GM18861 (cell line): ENCODE results near the gene TRIM65.
"Not testable (repeated sequence)": the region's sequence is repeated elsewhere in the genome, so short reads cannot be mapped to it uniquely, and the experiment has no call there.

ENCODE experiments used
- ATAC-seq: cut with Tn5 transposase; IDR thresholded peaks from one replicate; pipeline ENCODE4 v1.9.1; 2021; ENCODE audit not compliant: unreplicated experiment

The TRIM65 gene

GRCh38 chr17:75897160-75898019 lies 639 bp upstream of the TRIM65 start:
- no peak for ATAC-seq

GRCh38 chr17:75895370-75896155 lies 1.2 kb downstream of the TRIM65 start:
- no peak for ATAC-seq

- no peak for ATAC-seq
Observed at GRCh38 chr17:75894049-75894733, 2.6 kb downstream of the TRIM65 start.

DNA sequence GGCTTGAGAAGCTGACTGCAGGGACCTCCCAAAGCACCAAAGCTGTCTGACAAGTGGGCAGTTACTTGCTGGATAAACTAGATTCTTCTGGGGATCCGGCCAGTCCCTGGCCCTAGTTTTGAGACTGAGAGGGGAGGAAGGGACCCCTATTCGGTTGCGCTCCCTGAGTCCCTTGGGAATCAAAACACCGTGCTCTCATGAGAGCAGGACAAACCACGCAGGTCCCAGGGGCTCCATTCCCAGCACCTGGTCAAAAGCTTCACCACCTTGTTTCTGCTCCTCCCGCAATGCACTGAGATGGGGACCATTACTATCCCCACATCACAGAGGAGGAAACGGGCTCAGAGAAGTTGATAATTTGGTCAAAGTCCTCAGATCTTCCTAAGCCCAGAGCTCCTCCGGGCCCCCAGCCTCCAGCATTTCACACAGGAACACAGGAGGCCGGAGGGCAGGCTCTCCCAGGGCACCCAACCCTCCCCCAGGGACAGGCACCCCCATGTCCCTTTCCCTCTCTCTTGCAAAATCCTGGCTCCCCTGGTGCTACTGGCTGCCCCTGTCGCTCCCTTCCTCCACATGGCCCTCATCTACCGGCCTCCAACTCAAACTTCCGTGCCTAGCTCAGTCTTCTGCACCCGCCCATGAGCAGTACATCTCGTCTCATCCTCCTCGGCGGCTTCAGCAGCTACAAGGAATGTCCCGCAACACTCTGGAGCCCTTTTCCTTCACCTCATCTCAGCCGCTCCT lies 3.3 kb downstream of the TRIM65 start:
- no peak for ATAC-seq

- ATAC-seq = no peak
Observed at GRCh38 chr17:75892556-75893224, 4.1 kb downstream of the TRIM65 start.

GRCh38 chr17:75891605-75892555 lies 4.9 kb downstream of the TRIM65 start:
- ATAC-seq = no peak

DNA sequence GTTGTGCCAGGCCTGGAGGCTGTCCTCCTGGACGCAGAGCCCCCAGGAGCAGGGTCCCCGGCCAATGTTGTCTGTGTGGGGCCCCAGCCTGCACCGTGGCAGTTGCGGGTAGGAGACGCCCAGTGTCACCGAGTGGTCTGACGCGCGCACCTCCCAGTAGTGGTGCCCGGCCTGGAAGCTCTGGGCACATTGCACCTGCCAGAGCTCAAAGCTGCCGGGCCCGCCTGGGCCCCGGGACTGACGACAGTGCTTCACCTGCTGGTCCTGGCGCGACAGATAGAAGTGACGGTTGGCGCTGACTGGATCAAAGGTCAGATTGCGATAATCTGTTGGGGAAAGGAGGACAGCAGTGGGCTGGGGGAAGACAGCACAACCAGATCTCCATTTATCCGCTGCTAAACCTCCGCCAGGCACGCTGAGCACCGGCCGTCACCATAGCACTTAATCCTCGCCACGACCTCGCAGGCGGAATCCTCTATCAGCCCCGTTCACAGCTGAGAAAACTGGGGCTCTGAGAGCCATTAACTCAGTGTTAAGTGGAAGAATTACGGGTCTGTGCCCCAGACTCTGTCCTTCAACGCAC lies 5.6 kb downstream of the TRIM65 start:
- no peak for ATAC-seq

DNA sequence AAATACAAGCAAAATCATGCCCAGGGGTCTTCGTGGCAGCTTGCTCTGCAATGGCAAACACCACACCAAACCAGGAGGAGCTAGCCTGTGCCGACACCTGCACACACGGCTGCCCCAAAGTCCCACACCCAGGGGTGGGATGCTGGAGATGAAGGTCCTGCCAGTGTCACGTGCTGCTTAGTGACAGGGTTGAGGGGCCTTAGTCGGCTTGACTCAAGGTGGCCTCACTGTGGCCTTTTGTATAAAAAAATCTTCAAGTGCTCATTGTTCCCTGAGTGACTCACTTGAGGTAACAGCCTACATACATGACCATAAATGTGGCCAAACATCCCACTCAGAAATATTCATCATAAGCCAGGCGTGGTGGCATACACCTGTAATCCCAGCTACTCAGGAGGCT lies 7.3 kb downstream of the TRIM65 start:
- no peak for ATAC-seq

DNA sequence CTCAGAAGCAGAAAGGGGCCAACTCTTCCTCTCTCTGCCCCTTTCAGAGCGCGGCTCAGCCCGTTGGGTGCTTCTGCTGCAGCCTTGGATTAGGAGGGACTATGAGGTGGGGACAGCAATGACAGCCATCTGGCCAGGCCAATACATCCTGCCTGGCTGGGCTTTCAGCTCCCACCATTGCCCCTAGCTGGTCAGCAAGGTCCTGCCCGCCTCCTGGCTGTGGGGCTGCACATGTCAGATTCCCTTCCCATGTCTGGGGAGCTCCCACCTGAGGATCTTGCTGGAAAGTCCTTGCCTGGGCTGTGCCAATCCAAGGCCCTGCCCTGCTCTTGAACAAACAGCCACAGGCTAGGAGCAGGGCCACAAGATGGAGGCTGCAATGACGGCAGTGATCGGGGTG lies 8.3 kb downstream of the TRIM65 start:
- ATAC-seq = no peak

- ATAC-seq = not testable (repeated sequence)
Observed at GRCh38 chr17:75885860-75886259, 10.9 kb downstream of the TRIM65 start.

DNA sequence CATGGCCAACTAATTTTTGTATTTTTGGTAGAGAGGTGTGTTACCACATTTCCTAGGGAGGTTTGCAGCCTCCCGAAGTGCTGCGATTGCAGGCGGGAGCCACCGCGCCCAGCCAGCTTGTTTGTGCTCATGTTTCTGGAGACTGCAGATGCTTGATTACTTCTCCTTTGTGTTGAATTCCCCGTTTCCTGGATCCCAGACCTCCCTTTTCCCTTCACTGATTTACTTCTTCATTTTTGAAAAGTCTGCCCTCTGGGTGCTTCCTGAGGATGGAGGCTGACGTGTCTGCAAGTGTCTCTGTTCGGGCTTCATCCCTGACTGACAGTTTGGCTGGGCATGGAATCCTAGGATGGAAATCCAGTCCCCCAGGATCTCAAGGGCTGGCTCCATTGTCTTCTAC lies 11.3 kb downstream of the TRIM65 start:
- no peak for ATAC-seq

- ATAC-seq = no peak
Observed at GRCh38 chr17:75881678-75882454, 14.9 kb downstream of the TRIM65 start.

DNA sequence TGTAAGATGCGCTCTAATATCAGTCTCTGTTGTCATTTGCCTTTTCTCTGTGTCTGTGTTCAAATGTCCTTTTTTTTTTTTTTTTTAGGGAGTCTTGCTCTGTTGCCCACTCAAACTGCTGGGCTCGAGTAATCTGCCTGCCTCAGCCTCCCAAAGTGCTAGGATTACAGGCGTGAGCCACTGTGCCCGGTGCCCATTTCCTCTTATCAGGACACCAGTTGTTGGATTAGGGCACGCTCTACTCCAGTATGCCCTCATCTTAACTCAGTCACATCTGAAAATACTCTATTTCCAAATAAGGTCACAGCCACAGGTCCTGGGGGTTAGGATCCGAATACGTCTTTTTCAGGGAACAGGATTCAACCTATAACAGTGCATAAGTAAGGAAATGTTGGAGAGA lies 16.5 kb downstream of the TRIM65 start:
- ATAC-seq = no peak

DNA sequence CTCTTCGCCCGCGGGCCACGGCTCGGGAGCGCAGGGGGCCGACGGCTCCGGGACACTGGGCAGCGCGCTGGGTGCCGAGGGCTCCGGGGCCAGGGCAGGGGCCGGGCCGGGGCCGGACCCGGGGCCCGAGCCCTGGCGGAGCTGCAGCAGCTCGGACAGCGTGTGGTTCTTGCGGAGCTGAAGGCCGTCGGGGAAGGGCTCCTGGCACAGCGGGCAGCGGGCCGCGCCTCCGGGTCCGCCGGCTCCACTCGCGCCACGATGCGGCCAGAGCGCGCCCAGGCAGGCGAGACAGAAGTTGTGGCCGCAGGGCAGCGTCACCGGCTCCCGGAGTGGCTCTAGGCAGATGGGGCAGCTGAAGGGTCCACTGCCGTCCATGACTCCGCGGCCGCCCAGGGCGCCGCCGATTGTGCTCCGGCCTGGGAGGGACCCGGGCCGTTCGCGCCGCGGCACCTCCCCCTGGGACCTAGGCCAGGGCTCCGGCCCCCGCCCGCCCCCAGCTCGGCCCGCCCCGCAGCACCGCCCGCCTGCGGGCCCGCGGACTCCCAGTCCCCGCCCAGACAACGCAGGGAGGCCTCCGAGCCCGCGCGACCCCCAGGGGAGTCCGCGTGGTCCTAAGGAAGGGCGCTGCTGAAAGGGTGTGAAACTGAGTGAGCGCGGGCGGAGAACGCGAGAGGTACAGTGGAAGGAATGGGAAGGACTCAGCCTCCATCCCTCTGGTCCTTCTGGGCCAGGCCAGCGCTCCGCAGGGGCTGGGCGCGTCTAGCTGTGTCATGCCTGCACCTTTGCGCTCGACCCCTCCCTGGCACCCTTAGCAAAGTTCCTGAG lies 18.4 kb downstream of the TRIM65 start, which contains the start of gene TRIM47:
TRIM47 (minus strand) TSS at position 408 of the 825 bp plus-strand sequence; CDS start at position 375, 33 bp downstream.
- ATAC-seq = no peak

GRCh38 chr17:75877752-75878173 lies 19.0 kb downstream of the TRIM65 start:
- peak; percentile 46 for ATAC-seq

GRCh38 chr17:75876938-75877751 lies 19.6 kb downstream of the TRIM65 start:
- no peak for ATAC-seq
